HG03342 (cell line): ENCODE data around the gene OR52M1.

Experiments
- ATAC-seq: cut with Tn5 transposase; IDR thresholded peaks from one replicate; pipeline ENCODE4 v1.9.1; 2021; ENCODE audit warnings: mild to moderate bottlenecking, moderate library complexity; ENCODE audit not compliant: unreplicated experiment

OR52M1 gene

DNA sequence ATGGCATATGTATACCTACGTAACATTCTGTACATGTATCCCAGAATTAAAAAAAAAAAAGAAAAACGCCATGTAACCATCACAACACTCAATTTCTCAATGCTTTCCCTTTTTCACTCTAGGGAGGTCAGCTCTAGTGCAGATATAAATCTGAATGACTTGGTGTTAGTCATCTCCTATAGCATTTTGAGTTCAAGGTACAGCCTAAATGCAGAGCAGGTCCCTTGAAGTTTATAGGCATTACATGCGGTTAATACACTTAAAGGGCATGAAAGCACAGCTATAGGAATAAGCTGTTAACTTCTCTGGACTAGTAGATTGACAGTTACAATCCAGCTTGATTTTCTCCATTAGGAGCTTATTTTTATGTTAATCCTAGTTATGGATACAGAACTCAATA is 20.4 kb downstream of the OR52M1 start:
- no peak for ATAC-seq

DNA sequence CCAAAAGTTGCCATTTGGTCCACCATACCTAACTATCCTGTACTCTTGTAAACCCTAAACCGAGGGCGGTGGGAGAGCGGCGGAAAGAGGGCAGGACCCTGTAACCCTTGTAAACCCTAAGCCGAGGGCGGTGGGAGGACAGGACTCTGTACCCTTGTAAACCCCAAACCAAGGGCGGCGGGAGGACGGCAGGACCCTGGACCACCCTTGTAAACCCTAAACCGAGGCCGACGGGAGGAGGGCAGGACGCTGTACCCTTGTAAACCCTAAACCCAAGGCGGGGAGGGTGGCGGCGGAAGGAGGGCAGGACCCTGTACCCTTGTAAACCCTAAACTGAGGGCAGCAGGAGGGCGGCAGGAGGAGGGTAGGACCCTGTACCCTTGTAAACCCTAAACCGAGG is 24.1 kb downstream of the OR52M1 start:
- no peak for ATAC-seq

DNA sequence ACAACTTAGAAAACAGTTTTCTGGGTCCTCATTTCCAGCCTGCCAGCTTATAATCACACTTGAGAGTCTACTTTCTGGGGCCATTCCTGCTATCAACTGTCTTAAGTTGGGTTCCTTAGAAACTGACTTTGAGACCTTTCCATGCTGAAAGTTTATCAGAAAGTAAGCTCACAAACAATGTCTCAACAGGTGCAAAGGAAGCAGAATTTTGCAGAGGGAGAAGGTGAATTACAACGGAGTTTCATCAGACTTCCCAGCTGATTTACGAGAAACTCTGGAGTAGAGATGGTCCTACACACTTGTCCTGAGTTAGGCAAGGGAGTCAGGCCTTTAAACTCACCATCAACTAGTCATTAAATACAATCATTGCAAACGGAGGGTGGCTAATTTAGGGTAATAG is 31.9 kb downstream of the OR52M1 start:
- ATAC-seq = no peak

DNA sequence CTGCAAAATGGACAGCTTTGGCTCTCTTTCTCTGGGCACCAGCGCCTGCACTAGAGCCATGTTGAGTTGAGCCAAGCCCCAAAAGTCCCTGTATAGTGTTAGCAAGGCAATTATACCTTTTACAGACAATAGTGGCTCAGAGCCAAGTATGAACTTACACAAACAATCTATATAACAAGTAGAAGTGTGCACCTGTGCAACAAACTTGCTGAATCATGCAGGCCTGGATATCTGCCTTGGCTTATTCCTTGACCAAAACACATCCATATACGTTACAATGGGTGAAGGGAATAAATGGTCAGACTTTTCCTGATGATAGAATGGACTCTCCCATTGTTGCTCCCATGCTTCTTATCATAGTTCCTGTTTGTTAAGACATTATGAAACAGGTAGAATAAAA is 32.8 kb downstream of the OR52M1 start:
- ATAC-seq = no peak

DNA sequence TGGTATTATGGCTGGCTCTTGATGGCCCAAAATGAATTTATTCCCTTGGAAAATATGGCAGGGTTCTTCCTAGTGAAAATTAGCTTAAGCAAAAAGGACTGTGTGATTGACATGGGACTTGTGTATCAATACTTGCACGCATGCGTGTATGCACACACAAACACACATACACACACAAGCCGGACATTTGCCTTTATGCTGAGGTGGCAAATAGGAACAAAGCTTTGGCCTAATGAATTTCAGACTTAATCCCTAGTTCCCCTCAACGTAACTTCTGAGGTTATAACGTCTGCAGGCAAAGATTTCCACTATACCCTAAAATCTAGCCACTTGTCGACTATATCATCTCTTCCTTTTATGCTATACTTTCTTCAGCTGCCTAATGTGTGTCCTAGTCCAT is 33.6 kb downstream of the OR52M1 start:
- no peak for ATAC-seq

DNA sequence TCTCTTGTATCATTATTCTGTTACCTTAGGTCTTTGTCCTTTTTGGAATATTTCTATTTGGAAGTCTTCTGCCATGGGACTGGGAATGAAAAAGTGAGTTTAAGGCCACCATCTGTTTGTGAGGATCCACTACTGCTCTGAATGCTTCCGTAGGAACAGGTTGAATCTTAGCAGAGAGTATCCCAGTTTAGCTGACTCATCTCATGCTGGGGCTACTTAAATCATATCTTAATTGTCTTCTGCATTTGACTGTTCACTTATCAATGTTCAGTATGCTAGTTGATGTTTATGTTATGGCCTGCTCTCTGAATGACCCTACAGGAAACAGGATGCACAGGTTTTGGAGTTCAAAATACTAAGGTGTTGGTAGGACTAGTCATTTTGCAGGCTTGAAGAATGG is 35.1 kb downstream of the OR52M1 start:
- ATAC-seq = no peak

DNA sequence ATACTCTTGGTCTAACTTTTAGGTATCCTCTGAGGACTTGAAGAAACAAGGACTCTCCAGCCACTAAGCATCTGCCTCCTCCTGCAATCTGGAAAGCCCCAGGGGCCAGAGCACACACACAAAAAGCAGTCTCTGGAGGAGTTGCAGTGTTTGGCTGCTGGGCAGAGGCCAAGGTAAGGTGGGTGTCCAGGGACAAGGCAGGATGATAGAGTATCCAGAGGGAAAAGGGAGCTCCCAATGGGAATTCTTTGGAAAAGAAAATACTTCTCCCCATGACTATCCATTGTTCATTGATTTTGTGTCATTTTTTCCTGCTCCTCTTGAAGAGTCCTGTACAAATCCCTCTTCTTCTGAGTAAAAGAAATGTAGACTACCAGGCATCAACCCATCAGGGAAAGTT is 36.5 kb downstream of the OR52M1 start, which contains the start of gene OR52I2:
TSS of gene OR52I2 (plus strand) at position 301 of the 400 bp plus-strand sequence.
- ATAC-seq = no peak

DNA sequence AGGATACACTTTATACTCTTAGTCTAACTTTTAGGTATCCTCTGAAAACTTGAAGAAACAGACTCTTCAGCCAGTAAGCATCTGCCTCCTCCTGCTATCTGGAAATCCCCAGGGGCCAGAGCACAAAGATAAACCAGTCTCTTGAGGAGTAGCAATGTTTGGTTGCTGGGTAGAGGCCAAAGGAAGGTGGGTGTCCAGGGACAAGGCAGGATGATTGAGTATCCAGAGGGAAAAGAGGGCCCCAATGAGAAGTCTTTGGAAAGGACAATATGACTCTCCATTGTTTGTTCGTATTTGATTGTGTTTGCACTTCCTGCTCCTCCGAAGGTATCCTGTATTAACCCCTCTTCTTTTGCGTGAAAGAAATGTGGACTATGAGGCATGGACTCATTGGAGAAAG is 44.0 kb downstream of the OR52M1 start:
- ATAC-seq = no peak

DNA sequence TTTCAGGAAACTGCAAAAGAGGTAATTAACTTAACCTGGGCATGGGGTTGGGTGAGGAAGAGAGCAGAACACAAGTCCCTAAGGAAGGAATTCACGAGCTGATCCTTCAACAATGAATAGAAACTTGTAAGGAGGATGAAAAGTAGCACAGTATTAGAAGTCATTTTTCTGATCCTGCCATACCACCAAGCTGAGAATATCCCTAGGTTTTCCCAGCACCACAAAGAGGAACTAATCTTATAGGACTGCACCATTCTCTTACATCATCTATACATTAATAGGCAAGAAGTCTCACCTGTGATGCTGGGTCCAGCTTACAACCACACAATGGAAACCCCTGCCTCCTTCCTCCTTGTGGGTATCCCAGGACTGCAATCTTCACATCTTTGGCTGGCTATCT is 48.7 kb downstream of the OR52M1 start, which contains the start of gene OR52I1:
TSS of gene OR52I1 (plus strand) at position 301 of the 400 bp plus-strand sequence. CDS start at position 301, 0 bp downstream.
- no peak for ATAC-seq
